ENCODE measurements around the gene FBH1.
"Not testable (repeated sequence)": the region's sequence is repeated elsewhere in the genome, so short reads cannot be mapped to it uniquely, and the experiment has no call there.

The FBH1 gene

DNA sequence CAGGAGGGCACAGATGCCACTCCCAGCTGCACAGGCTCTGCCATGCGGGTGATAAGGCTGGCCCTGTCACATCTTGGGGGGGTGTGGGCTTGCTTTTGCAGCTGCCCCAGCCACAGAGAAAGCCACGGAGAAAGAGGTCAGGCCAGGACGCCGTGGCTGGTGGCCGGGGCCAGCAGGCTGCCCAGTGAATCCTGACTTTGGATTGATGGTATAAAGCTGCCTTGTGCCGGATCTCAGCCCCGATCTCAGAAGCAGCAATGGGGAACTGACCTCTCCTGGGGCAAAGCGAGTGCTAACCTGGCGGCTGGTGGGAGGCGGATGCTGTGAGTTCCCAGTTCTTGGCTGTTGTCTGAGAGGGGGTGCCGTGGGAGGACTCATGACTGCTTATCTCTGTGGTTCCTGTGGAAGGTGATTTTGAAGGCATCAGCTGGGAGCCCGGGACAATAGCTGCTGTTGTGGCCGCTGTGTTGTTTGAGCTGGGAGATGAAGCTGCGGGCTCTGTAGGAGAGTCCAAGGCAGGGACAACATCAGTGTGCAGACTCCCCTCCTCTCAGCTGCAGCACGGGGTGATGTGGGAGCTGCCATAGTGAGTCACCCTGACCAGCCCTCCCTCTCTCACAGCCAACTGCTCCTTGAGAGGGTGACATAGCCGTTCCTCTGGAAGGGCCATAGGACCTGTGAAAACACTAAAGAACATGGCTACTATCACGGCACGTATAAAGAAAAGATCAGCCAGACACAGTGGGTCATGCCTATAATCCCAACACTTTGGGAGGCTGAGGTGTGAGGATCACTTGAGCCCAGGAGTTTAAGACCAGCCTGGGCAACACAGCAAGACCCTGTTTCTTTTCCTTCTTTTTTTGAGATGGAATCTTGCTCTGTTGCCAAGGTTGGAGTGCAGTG is 70.3 kb downstream of the FBH1 start:
- DNase-seq (ENCODE audit: low spot score), result no peak

DNA sequence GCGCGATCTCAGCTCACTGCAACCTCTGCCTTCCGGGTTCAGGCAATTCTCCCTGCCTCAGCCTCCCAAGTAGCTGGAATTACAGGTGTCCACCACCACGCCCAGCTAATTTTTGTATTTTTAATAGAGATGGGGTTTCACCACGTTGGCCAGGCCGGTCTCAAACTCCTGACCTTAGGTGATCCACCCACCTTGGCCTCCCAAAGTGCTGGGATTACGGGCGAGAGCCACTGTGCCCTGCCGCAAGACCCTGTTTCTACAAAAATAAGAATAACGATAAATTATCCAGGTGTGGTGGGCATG is 70.9 kb downstream of the FBH1 start:
- not testable (repeated sequence) for DNase-seq (ENCODE audit: low spot score)

- no peak for DNase-seq (ENCODE audit: low spot score)
Observed at GRCh38 chr10:5961405-5962100, 71.5 kb downstream of the FBH1 start.

DNA sequence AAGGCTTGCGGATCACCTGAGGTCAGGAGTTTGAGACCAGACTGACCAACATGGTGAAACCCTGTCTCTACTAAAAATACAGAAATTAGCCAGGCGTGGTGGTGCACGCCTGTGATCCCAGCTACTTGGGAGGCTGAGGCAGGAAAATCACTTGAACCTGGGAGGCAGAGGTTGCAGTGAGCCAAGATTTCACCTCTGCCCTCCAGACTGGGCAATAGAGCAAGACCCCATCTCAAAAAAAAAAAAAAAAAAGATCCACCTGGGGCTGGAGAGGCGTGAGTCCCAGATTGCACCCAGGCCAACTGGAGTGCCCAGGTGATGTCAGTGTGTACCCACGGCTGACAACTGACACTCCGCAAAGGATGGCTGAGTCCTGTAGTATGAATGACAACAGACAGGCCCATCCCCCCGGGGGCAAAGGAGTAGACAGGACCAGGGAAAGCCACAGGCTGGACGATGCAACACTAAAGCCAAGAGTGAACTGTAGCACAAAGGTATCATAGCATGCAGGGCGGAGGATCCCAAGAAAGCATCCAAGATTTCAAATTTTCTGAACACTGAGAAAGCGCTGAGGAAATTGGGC is 72.4 kb downstream of the FBH1 start:
- DNase-seq (ENCODE audit: low spot score), result not testable (repeated sequence)

DNA sequence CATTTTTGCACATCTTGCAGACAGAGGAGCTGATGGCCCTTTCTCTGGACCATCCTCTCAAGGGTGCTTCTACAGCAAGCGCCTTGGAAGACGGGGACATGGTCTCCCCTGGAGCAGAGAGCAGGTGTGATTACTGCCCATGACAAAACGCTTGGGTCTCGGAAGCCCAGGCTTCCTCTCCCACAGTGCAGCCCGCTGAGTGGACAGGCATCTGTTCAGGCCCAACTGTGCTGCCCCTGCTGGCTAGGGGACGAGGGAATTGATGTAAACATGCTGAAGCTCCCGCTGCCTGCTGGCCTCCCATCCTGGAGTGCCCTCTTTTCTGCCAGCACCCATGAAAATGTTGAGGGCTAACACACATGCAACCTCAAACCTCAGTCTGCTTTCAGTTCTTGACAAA is 73.0 kb downstream of the FBH1 start:
- DNase-seq (ENCODE audit: low spot score), result no peak

DNA sequence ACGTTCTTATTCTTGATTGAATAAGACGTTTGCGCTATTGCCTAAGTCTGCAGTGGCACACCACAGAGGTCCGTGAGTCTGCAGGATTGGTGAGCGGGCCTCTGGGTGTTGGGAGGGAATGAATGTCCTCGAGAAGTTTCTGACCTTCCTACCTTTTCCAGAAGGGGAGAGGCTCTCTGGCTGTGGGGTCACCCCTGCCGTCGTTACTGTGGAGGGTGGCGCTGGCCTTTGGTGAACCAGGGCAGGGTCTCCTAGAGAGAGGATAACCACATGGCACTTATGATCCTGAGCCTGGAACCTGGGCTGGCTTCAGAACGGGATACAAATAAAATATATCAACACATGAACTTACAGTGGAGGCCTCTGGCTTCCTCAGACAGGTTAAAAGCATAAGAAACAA is 73.5 kb downstream of the FBH1 start:
- no peak for DNase-seq (ENCODE audit: low spot score)

- no peak for DNase-seq (ENCODE audit: low spot score)
Observed at GRCh38 chr10:5964736-5965135, 74.7 kb downstream of the FBH1 start.

DNA sequence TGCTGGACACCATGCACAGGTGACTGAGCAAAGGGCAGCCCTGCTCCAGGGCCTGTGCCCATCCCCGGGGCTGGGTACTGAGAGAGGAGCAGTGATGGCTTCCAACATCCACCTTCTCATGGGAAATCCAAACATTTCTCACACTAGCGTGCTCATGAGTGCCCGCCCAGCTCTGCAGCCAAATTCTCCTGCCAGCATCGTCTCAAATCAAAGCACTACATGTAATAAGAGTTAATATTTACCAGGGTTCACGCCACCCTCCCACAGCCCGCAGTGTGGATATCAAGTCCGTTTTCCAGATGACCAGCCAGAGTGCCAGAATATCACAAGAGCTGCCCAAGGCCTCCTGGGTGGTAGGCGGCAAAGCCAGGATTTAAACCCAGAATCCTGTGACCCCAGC is 75.2 kb downstream of the FBH1 start:
- DNase-seq (ENCODE audit: low spot score), result no peak

GRCh38 chr10:5968037-5968680 is 78.1 kb downstream of the FBH1 start:
- DNase-seq (ENCODE audit: low spot score), result no peak

- no peak for DNase-seq (ENCODE audit: low spot score)
Observed at GRCh38 chr10:5968681-5969453, 78.8 kb downstream of the FBH1 start.

DNA sequence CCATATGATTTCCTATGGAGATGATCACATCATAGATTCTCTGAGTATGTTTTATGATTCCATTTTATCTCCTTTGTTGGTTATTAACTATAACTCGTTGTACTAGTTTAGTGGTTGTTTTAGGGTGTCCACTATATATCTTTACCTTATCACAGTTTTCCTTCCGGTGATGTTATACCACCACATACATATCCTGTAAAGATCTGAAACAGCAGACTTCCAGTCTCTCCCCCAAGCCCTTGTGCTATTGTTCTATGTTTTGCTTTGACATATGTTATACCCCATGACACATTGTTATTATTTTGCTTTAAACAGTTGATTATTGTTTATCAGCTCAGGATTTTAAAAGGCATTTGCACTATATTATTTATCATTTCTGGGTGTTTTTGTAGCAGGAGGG is 80.0 kb downstream of the FBH1 start:
- no peak for DNase-seq (ENCODE audit: low spot score)

- DNase-seq (ENCODE audit: low spot score), result no peak
Observed at GRCh38 chr10:5970527-5970926, 80.5 kb downstream of the FBH1 start.

GRCh38 chr10:5971315-5971832 is 81.3 kb downstream of the FBH1 start:
- DNase-seq (ENCODE audit: low spot score), result no peak

DNA sequence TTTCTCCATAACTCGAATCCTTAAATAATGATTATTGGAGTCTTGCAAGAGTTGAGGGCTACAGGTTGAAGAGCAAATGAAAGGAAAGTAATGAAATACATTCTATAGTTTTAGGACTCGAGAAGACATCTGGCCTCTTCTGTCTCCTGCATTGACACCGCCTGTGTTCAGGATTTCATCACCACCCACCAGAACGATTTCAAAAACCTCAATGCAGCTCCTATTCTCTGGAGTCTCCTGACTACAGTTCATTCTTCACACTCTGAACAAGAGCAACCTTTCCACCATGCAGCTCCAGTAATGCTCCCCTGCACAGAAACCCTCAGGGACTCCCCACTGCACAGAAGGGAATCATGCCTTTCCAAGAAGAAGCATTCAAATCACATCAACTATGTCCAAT is 81.8 kb downstream of the FBH1 start:
- DNase-seq (ENCODE audit: low spot score), result no peak

DNA sequence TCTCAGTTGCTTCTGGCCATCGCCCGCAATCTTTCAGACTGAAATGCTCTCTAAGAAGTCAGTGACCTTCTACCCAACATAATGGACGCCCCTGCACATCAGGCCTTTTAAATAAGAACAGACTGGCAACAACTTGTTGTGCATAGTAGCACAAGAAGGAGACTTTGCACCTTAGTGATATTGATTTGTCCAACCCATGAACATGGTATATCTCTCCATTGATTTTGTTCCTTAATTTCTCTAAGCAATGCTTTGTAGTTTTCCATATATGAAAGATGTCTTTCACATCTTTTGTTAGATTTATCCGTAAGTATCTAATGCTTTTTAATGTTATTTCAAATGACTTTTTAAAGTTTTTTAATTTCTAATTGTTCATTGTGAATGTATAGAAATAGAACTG is 83.0 kb downstream of the FBH1 start:
- no peak for DNase-seq (ENCODE audit: low spot score)

- DNase-seq (ENCODE audit: low spot score), result peak; percentile 62
Observed at GRCh38 chr10:5975641-5976473, 85.8 kb downstream of the FBH1 start.

DNA sequence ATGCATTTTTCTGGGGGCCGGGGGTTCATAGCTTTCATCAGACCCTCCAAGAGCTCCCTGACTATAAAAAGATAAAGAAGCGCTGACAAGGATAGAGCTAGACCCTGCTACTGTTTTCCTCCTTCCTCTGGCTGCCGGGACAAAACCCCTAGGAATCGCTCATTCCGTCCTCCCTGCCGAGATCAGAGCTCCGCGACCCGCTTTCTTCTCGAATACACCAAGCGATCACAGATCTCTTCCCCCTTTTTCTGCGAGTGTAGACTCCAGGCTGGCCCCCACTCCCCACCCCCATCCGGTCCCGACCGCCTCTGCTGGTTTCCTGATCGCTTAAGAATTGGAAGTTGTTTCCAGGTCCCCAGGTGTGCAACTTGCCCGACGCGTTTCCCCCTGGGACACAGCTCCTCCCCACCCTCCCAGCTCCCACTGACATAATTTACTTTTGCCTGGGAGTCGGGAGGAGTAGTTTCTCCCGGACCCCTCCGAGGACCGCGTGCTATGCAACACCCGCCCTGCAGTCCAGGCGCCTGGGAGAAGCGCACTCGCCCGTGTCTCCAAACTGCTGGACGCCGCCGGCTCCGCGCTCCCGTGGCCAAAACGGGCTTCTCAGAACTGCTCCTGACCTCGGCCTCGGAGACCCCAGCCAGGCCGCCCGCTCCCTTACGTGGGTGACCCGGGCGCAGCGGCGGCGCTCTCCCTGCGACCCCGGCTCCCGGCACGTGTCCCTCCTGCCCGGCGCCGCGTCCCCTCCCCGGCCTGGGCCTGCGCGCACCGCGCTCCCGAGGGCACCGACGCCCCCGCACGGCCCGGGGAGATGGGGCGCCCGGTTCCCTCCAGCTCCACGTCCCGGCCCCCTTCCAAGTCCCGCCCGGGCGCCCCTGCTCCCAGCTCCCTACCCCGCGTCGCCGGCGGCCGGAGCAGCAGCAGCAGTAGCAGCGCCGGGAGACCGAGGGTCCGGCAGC is 86.7 kb downstream of the FBH1 start:
- no peak for DNase-seq (ENCODE audit: low spot score)

GRCh38 chr10:5977471-5978229 is 87.6 kb downstream of the FBH1 start, which contains the start of gene IL15RA:
Gene IL15RA, minus strand, starts transcription at chr10:5977543. Its CDS starts 51 bp downstream, at chr10:5977492.
- peak; percentile 36 for DNase-seq (ENCODE audit: low spot score)

DNA sequence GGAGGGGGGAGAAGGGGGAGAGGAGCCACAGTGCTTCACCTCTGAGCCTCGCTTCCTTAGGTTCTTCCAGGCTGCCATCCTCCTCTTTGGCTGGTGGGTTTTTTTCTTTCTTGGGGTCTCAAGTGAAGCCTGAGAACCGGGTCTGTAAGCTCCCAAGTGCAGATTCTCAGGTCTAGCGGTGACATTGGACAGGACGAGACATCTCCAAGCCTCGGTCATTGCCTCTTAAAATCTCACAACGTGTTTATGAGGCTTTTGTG is 88.1 kb downstream of the FBH1 start:
- DNase-seq (ENCODE audit: low spot score), result no peak

Data from Ammon's horn (tissue), 1 donor.